Fibroblast of mammary gland (primary cell): Measurements from ENCODE around the gene MREG.

Source experiments
- DNase-seq: peaks from one replicate; pipeline ENCODE4 v3.0.0-alpha.2; 2010; ENCODE audit warnings: low read depth
- H3K4me3 ChIP-seq: 2 replicates; pipeline ENCODE4 v1.5.1; 2011; ENCODE audit warnings: low read depth, mild to moderate bottlenecking, low read length, moderate library complexity; ENCODE audit not compliant: control insufficient read depth
- CTCF ChIP-seq: conservative IDR thresholded peaks from 2 replicates; pipeline ENCODE4 v1.5.1; 2011; ENCODE audit warnings: low read depth, low read length, inconsistent platforms; ENCODE audit not compliant: control insufficient read depth, insufficient read depth

MREG gene, protein sequence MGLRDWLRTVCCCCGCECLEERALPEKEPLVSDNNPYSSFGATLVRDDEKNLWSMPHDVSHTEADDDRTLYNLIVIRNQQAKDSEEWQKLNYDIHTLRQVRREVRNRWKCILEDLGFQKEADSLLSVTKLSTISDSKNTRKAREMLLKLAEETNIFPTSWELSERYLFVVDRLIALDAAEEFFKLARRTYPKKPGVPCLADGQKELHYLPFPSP

DNA sequence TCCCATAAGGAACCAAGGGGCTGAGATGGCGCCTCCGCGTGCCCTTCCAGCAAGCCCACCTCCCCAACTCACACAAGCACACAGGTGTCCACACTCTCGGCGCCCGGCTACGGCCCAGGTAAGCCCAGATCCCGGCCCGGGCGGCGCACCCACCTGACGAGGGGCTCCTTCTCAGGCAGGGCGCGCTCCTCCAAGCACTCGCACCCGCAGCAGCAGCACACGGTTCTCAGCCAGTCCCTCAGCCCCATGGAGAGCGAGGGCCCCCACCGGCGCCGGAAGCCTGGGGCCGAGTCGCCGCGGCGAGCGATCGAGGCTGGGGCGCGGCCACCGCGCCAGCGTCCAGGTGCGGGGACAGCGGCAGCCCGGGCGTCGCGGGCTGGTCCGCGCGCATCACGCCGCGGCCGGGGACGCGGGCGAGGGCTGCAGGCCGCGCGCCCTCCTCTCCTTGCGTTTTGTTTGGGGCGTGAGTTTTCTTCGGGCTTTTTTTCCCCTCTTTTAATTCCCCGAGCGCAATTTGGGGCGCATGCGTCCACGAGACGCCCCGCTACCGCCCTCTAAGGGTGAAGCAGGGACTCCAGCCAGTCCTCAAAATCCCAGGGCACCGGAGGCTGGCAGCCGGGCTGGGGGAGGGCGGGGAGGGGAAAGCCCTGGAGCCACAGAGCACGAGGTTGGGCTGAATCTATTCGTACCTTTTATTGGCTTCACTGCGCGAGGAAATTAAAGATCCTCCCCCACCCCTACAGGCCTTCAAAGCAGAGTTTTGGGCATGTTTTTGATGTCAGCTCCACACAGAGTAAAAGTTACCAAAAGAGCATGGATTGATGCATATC, at the start of gene MREG:
Gene MREG, minus strand, starts transcription at position 472 of the 830 bp plus-strand sequence. Its CDS starts 224 bp downstream, at position 248.
- peak; percentile 61 for DNase-seq
- H3K4me3 ChIP-seq = peak within 1 kb of the TSS; percentile 63
- peak; percentile 67 for TF ChIP-seq CTCF

DNA sequence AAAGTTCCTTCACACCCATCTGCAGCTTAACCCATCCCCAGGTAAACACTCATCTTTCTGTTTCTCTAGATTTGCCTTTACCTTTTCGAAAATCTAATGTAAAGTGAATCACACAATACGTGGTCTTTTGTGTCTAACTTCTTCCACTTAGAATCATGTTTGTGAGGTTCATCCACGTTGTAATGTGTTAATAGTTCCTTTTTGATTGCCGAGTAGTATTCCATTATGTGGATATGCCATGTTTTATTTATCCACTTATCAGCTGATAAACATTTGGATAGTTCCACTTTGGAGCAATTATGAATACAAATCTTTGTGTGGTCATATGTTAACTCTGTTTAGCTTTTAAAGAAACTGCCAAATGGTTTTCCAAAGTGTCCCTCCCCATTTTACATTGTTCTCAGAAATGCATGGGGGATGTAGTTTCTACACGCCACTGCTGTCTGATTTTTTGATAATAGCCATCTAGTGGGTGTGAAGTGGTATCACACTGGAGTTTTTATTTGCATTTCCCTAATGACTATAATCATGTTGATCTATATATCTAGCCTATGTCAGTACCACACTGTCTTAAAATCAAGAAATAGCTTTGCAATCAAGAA, 46.0 kb upstream of the MREG start:
- peak; percentile 25 for TF ChIP-seq CTCF
- no peak for DNase-seq
- no peak overlapping the region for H3K4me3 ChIP-seq

DNA sequence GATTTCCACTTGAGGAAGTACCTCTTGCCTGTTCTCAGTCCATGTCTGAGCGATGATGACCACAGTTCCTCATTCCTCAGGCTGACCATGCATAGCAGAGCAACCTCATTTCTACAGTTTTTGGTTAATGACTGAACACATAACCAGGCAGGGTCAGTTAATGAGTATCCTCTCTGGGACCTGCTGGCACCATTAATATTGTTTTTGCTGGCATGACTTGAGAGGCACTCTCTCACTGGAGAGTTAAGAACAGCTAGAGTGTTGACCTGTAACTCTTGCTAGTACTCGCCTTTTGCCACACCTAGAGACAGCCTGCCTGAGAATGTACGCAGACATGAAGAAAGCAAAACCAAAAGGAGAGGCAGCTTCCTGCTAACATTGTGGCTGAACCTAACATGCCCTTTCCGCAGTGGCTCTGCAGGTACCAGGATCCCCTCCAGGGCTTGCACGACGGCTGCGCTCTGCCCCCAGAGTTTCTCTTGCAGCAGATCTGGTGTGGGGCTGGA, 44.4 kb upstream of the MREG start:
- no peak overlapping the region for H3K4me3 ChIP-seq
- TF ChIP-seq CTCF = no peak
- DNase-seq = peak; percentile 55

DNA sequence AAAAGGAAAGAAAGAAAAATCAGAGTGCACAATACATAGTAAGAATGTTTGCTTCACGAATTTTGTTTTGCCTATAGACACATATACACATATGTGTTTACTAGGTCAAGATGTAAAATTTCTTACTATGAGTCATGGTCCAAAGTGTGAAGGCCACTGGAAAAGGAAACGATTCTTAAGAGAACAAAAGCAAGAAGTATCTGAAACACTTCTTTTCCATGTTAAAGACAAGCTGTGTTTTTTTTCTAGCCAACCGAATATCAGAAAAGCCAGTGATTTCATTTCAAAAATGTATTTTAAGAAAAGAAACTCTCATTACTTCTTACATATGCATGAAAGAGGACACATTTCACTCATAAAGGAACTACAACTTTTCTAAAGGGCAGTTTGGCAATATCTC, 43.4 kb upstream of the MREG start:
- no peak overlapping the region for H3K4me3 ChIP-seq
- TF ChIP-seq CTCF = no peak
- no peak for DNase-seq

- no peak for DNase-seq
- no peak for TF ChIP-seq CTCF
- no peak overlapping the region for H3K4me3 ChIP-seq
Observed at GRCh38 chr2:216055680-216056079, 42.3 kb upstream of the MREG start.

GRCh38 chr2:216052420-216052819, 39.1 kb upstream of the MREG start:
- no peak overlapping the region for H3K4me3 ChIP-seq
- no peak for DNase-seq
- TF ChIP-seq CTCF = no peak
